ENCODE data around the gene NOSTRIN. TPM values are rescaled to one million over a fixed set of nuclear protein-coding genes. Genes with fewer than 3 reads are reported as not detected.

NOSTRIN gene
- total and polyA plus RNA-seq, 7 donors, result 3.7 to 8.1 (median 5.3) TPM

DNA sequence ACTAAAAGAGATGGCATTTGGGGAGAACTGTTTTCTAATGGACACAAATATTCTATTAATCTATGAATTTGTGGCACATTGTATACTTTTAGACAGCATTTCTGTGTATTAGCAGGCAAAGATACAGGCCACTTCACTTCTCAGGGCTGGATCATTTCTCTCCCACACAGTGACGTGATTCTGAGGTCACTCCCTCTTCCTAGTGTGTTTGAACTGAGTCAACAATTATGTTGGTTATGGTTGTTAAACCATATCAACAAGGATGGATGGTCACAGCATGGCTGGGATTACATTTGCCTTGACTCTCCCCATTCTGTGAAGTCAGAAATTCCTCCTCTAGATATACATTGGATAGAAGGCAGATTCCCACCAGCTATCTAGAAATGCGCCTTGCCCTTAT, 11.6 kb downstream of the NOSTRIN start:
- Histone ChIP-seq H3K4me1 (no peaks in the 10 kb centered on the region), H3K36me3 (ENCODE audit: insufficient read depth in 1 of 2, low read depth in 1 of 2) (no peaks in the 10 kb centered on the region), H3K4me3 (no peak overlapping the region), H3K27ac (no peak overlapping the region), H3K9me3 (no peaks in the 10 kb centered on the region), H3K27me3 (ENCODE audit: insufficient read depth in 3 of 3, low read length in 2 of 3) (no peaks in the 10 kb centered on the region)
- DNase-seq, result no peak
- ATAC-seq, result no peak
- intact Hi-C loops (cut with DNase I), result no loop called here
- TF ChIP-seq, protein P1, sequence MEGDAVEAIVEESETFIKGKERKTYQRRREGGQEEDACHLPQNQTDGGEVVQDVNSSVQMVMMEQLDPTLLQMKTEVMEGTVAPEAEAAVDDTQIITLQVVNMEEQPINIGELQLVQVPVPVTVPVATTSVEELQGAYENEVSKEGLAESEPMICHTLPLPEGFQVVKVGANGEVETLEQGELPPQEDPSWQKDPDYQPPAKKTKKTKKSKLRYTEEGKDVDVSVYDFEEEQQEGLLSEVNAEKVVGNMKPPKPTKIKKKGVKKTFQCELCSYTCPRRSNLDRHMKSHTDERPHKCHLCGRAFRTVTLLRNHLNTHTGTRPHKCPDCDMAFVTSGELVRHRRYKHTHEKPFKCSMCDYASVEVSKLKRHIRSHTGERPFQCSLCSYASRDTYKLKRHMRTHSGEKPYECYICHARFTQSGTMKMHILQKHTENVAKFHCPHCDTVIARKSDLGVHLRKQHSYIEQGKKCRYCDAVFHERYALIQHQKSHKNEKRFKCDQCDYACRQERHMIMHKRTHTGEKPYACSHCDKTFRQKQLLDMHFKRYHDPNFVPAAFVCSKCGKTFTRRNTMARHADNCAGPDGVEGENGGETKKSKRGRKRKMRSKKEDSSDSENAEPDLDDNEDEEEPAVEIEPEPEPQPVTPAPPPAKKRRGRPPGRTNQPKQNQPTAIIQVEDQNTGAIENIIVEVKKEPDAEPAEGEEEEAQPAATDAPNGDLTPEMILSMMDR (IDR thresholded peaks at IDR 0.05), result no peak
- 88 to 90% (median 89%) methylated on average over 2 of the region's 2 CpGs for WGBS, 3 donors

DNA sequence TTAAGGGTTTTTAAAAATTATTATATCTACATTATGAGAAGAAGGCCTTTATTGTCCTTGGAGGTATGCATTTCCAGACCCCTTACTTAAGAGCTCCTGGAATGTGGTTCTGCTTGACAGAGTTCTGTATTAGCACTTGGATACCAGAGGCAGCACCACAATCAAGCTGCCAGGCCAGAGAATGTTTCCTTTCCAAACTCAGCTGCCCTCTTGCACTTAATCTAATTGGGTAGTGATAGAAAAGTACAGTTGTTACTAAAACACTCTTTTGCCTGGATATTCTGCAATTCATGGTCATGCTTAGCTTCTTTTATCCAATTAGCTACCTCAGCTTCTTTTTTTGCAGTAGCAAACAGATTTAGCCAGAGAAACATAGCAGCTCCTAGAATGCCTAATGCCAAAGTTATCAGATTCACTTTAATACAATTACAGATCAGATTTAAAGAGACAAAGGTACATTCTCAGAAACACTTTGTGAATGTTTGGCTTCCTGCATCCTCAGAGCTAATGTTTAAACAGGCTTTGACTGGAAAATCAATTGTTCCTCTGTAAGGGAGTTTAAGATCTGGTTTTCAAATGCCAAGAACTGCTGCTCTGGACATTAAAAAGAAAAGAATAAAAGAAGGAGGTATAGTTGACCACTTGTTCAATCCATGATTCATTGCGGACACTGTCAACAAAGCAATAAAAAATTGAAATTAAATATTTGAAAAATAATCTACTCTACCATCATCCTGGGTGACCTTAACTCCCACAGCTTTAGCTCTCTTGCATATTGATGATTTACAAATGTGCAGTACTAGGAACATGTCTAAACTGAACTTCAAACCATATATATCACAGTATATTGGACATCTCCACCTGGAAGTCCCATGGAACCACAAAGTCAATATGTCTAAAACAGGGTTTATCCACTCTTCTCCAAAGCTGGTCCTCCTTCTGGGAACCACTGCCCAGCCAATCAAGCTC, 12.8 kb downstream of the NOSTRIN start:
- 45 to 81% (median 71%) methylated on average over 1 of the region's 1 CpG for WGBS, 3 donors
- Histone ChIP-seq H3K9me3 (no peaks in the 10 kb centered on the region), H3K27me3 (ENCODE audit: insufficient read depth in 3 of 3, low read length in 2 of 3) (no peaks in the 10 kb centered on the region), H3K4me3 (no peak overlapping the region), H3K27ac (no peak overlapping the region), H3K4me1 (no peaks in the 10 kb centered on the region), H3K36me3 (ENCODE audit: insufficient read depth in 1 of 2, low read depth in 1 of 2) (no peaks in the 10 kb centered on the region)
- DNase-seq (no peak), ATAC-seq (no peak)
- intact Hi-C loops (cut with DNase I), result no loop called here
- TF ChIP-seq, protein P1 (IDR thresholded peaks at IDR 0.05), result no peak

DNA sequence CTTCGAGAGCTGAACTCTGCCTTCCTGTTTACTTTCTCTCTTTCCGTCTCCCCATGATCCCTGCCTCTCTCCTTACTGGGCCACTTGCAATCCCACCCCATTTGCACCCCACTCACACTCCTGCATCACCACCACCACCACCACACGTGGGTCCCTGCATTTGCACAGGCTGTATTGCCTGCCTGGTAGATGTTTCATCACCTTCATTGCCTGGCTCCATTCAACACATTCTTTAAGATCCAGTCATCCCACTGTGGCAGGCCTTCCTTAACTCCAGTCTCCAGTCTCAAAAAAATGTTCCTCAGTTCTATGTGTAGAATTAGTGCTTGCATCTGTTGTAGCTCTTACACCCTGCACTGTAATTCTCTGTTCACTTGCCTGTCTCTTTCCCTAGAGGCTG, 13.9 kb downstream of the NOSTRIN start:
- Histone ChIP-seq H3K4me1 (no peaks in the 10 kb centered on the region), H3K27ac (no peak overlapping the region), H3K9me3 (no peaks in the 10 kb centered on the region), H3K4me3 (no peak overlapping the region), H3K36me3 (ENCODE audit: insufficient read depth in 1 of 2, low read depth in 1 of 2) (no peaks in the 10 kb centered on the region), H3K27me3 (ENCODE audit: insufficient read depth in 3 of 3, low read length in 2 of 3) (no peaks in the 10 kb centered on the region)
- intact Hi-C loops (cut with DNase I), result no loop called here
- ATAC-seq (no peak), DNase-seq (no peak)
- TF ChIP-seq, protein P1 (IDR thresholded peaks at IDR 0.05), result no peak
- 83 to 91% (median 85%) methylated on average over 3 of the region's 3 CpGs for WGBS, 3 donors

DNA sequence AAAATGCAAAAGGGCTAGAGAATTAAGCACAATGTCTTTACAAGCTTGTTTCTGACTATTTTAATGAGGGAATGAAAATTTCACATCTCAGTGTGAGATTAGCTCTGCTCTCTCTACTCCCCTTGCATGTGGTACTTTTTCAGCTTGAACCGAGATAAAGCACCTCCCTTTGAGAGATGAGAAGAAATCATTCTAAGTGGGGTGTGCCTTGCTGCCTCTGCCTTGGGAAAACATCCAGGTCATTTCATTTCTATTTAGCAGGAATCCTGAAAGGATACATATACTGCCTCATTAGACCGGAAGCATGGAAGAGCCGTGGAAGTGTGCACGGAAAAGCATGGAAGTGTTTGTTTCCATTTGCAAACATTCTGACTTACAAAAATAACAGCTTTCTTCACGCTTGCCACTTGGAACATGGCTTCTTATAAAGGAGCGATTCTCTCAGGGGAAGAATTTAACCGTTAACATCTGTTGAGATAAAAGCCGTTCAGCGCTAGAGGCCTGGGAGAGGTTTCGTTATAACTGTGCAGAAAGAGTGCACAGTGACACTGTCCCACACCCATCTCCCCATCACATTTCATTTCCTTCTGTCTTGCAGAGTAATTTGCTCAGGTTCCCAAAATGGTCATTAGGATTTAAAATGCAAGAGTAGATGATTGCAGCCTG, 16.7 kb downstream of the NOSTRIN start:
- no peak overlapping the region for H3K27ac ChIP-seq

More for the DNA sequence above, 16.7 kb downstream of the NOSTRIN start:
- ATAC-seq (no peak), DNase-seq (no peak)
- intact Hi-C loops (cut with DNase I), result no loop called here
- Histone ChIP-seq H3K9me3 (no peaks in the 10 kb centered on the region), H3K36me3 (ENCODE audit: insufficient read depth in 1 of 2, low read depth in 1 of 2) (no peaks in the 10 kb centered on the region), H3K27me3 (ENCODE audit: insufficient read depth in 3 of 3, low read length in 2 of 3) (no peaks in the 10 kb centered on the region), H3K4me3 (peak overlapping the region; percentile 26), H3K4me1 (no peaks in the 10 kb centered on the region)
- 17 to 30% (median 18%) methylated on average over 10 of the region's 10 CpGs for WGBS, 3 donors
- TF ChIP-seq, protein P1 (IDR thresholded peaks at IDR 0.05), result no peak
